Right lobe of liver (tissue), 4 donors: ENCODE data around the gene TXNDC16.

ENCODE experiments used
- CTCF ChIP-seq, 4 donors: fragments of 200-600 bp in 3 of 4; fragments of 450-650 bp in 1 of 4; IDR thresholded peaks; one replicate each; pipeline versions ENCODE4 v1.5.1 to v1.8.0; 2016 to 2022; ENCODE audit warnings: antibody characterized with exemption in 4 of 4, mild to moderate bottlenecking in 2 of 4
- POLR2A ChIP-seq: fragments of 450-650 bp; IDR thresholded peaks from one replicate; pipeline ENCODE4 v1.6.1; 2017; ENCODE audit warnings: antibody characterized with exemption, mild to moderate bottlenecking
- donor health status: DM: no; HTN: no; CAD: no.
- donor health status: DM: no; HTN: no; CAD: no.
- donor health status: DM: no; HTN: yes; CAD: no.

GRCh38 chr14:52443506-52443905 lies 108.8 kb downstream of the TXNDC16 start:
- TF ChIP-seq CTCF (IDR thresholded peaks at IDR 0.05) (no peak), POLR2A (no peak)
